Hematopoietic multipotent progenitor cell treated with erythropoietin and hydrocortisone succinate and interleukin-3 and kit ligand, for 4 days (in vitro differentiated cells): ENCODE data around the gene SLC11A2.
"Not testable (repeated sequence)": the region's sequence is repeated elsewhere in the genome, so short reads cannot be mapped to it uniquely, and the experiment has no call there.

Experiments
- DNase-seq: peaks from one replicate; pipeline ENCODE4 v3.0.0-alpha.2; 2015

Gene SLC11A2

GRCh38 chr12:50988871-50989270, 37.3 kb downstream of the SLC11A2 start:
- no peak for DNase-seq

- no peak for DNase-seq
Measured at GRCh38 chr12:50988051-50988450, 38.1 kb downstream of the SLC11A2 start.

GRCh38 chr12:50986966-50987737, 39.0 kb downstream of the SLC11A2 start:
- DNase-seq, result peak; percentile 80

GRCh38 chr12:50985322-50985721, 40.9 kb downstream of the SLC11A2 start:
- no peak for DNase-seq

- DNase-seq, result no peak
Measured at GRCh38 chr12:50984586-50985298, 41.4 kb downstream of the SLC11A2 start.

- DNase-seq, result no peak
Measured at GRCh38 chr12:50981319-50982239, 44.6 kb downstream of the SLC11A2 start.

GRCh38 chr12:50980545-50980944, 45.6 kb downstream of the SLC11A2 start:
- DNase-seq, result no peak

- no peak for DNase-seq
Measured at GRCh38 chr12:50979369-50980052, 46.7 kb downstream of the SLC11A2 start.

GRCh38 chr12:50971946-50972345, 54.2 kb downstream of the SLC11A2 start:
- no peak for DNase-seq

GRCh38 chr12:50964432-50964831, 61.8 kb downstream of the SLC11A2 start:
- DNase-seq, result no peak

GRCh38 chr12:50961708-50962107, 64.5 kb downstream of the SLC11A2 start:
- DNase-seq, result no peak

GRCh38 chr12:50960130-50960529, 66.1 kb downstream of the SLC11A2 start:
- peak; percentile 40 for DNase-seq

GRCh38 chr12:50955697-50956096, 70.5 kb downstream of the SLC11A2 start:
- no peak for DNase-seq

- no peak for DNase-seq
Measured at GRCh38 chr12:50955288-50955687, 70.9 kb downstream of the SLC11A2 start.

GRCh38 chr12:50954789-50955188, 71.4 kb downstream of the SLC11A2 start:
- not testable (repeated sequence) for DNase-seq

- DNase-seq, result no peak
Measured at GRCh38 chr12:50953047-50953446, 73.1 kb downstream of the SLC11A2 start.

GRCh38 chr12:50952510-50952909, 73.7 kb downstream of the SLC11A2 start, which contains the start of gene HIGD1C:
TSS of gene HIGD1C (plus strand) at chr12:50952544. CDS start at chr12:50953999, 1,455 bp downstream.
- DNase-seq, result no peak

- no peak for DNase-seq
Measured at GRCh38 chr12:50951112-50951511, 75.1 kb downstream of the SLC11A2 start.

GRCh38 chr12:50949801-50950302, 76.3 kb downstream of the SLC11A2 start:
- no peak for DNase-seq

GRCh38 chr12:50948798-50949197, 77.4 kb downstream of the SLC11A2 start:
- no peak for DNase-seq

GRCh38 chr12:50947933-50948626, 78.1 kb downstream of the SLC11A2 start:
- no peak for DNase-seq

GRCh38 chr12:50937653-50938052, 88.5 kb downstream of the SLC11A2 start:
- DNase-seq, result no peak
